GM11168 (cell line): ENCODE results near the gene CDC42EP1.
"Not testable (repeated sequence)": the region's sequence is repeated elsewhere in the genome, so short reads cannot be mapped to it uniquely, and the experiment has no call there.

Source experiments
- in situ Hi-C: fragments of 300-500 bp; cut with MboI; formaldehyde crosslinking; loops from one replicate; pipeline ENCODE4 v1.12.0; 2022; ENCODE audit warnings: low sequenced_read_pairs; ENCODE audit not compliant: unreplicated experiment

Gene CDC42EP1

DNA sequence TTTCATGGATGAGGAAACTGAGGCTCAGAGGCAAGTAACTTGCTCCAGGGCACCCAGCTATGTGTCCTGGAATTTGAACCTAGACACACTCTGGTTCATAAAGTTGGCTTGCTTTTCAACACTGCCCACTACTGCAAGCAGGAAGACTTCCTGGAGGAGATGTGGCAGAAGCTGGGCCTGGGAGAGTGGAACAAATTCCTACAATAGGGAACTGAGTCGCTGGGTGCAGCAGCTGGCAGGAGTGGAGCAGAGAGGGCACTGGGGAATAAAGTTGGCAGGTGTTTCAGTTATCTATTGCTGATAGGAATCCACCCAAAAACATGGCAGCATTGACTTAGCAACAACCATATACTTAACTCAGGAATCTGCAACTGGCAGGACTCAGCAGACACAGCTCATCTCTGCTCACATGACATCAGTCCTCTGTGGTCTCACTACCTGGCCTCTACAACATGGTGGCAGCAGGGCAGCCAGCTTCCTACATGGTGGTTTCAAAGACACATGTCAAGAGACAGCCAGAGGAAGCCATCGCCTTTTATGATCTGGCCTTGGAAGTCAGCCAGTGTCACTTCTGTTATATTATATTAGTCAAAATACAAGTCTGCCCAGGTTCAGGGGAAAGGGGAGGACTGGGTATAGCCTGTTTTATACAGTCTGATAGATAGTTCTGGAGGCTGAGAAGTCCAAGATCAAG, 30.5 kb upstream of the CDC42EP1 start:
- in situ Hi-C loops: no loop called here

DNA sequence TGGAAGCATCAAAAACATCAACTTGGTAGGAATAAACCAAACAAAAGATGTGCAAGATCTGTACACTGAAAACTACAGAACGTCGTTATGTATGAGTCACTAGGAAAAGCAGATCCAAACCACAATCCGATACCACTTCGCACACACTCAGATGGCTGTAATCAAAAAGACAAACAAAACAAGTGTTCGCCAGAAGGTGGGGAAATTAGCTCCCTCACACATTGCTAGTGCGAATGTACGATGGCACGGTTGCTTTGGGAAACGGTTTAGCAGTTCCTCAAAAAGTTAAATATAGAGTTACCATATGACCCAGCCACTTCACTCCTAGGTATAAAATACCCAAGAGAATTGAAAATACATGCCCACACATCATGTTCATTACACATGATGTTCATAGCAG, 26.3 kb upstream of the CDC42EP1 start:
- in situ Hi-C loops: no loop called here

DNA sequence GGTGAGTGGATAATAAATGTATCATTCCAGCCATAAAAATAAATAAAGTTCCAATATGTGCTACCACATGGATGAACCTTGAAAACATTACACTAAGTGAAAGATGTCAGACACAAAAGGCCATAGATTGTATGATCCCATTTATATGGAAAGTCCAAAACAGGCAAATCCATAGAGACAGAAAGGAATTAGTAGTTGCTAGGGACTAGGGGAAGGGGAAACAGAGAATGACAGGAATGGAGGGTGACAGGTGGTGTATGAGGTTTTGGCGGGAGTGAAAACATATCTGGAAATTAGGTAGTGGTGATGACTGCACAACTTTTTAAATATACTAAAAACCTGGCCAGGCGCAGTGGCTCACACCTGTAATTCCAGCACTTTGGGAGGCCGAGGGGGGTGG, 25.8 kb upstream of the CDC42EP1 start:
- in situ Hi-C loops: no loop called here

DNA sequence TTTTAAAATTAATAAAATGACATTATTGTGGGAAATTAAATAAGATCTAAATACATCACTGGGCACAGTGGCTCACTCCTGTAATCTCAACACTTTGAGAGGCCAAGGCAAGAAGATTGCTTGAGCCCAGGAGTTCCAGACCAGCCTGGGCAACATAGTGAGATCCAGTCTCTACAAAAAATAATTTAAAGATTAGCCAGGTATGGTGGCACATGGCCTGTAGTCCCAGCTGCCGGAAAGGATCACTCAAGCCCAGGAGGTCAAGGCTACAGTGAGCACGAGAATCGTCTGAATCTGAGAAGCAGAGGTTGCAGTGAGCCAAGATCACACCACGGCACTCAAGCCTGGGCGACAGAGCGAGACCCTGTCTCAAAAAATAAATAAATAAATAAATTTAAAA, 25.1 kb upstream of the CDC42EP1 start:
- in situ Hi-C loops: loop anchor here (5.0 kb wide), 1 partner anchor 37 kb away; no protein-coding TSS in a partner anchor

DNA sequence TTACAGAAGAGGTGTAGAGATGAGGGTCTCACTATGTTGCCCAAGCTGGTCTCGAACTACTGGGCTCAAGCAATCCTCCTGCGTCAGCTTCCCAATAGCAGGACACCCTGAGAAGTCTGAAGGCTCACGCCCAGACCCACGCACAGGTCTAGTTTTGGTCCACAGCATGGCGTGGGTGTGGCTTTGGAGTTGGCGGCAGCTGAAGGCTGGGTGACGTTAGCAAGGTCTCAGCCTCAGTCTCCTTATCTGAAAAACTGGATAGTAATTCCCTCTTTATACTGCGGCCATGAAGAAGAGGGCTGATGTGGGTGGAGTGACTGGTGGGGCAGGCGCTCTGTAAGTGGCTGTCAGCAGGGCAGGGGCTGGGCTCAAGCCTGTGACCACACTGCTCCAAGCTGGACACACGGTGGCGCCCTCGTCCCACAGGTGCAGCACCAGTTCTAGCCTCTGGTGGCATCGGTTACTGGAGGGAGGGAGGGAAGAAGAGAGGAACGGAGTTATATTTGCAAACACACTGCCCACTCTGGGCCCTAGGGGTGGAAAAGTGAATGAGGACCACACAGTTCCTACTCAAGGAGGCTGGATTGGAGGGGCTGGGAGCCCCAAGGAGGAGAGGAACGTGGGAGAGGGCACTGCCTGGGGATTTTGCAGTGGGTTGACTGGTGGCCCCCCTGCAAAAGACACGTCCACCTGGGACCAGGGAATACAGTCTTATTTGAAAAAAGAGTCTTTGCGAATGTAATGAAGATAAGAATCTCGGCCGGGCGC, 21.5 kb upstream of the CDC42EP1 start:
- in situ Hi-C loops: loop anchor here (5.0 kb wide), 1 partner anchor 34 kb away; no protein-coding TSS in a partner anchor

DNA sequence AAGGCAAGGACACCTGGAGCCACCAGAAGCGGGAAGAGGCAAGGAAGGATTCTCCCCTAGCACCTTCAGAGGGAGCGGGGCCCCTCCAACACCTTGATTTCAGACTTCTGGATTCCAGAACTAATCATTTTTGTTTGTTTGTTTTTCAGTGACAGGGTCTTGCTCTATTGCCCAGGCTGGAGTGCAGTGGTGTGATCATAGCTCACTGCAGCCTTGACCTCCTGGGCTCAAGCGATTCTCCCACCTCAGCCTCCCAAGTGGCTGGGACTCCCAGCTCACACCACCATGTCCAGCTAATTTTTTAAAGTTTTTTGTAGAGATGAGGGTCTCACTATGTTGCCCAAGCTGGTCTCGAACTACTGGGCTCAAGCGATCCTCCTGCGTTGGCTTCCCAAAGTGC, 20.5 kb upstream of the CDC42EP1 start:
- in situ Hi-C loops: loop anchor here (5.0 kb wide), 1 partner anchor 33 kb away; no protein-coding TSS in a partner anchor

DNA sequence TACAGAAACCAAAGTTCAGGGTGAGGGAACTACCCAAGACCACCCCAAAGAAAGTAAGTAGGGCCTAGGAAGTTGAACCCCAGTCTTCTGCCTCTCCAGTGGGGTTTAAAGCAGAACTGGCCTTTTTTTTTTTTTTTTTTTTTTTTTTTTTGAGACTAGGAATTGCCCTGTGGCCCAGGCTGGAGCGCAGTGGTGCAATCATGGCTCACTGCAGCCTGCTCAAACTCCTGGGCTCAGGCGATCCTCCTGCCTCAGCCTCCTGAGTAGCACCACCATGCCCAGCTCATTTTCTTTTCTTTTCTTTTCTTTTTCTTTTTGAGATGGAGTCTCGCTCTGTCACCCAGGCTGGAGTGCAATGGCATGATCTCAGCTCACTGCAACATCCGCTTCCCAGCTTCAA, 17.9 kb upstream of the CDC42EP1 start:
- in situ Hi-C loops: not testable (repeated sequence)

DNA sequence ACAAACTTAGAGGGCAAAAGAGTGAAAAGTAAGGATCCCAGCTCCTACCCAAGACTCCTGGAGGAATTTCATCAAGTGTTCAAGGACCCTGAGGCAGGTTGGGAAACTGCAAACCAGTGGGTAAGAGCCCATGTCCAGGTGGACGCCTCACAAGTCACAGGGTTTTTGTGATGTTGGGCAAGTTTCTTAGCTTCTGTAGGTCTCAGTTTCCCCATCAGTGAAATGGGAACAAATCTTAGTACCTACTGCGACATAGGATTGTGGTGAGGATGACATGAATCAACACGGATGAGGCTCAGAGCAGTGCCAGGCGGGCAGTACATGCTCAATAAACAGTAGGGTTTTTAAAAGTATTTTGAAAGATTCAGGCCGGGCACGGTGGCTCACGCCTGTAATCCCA, 17.3 kb upstream of the CDC42EP1 start:
- in situ Hi-C loops: no loop called here

DNA sequence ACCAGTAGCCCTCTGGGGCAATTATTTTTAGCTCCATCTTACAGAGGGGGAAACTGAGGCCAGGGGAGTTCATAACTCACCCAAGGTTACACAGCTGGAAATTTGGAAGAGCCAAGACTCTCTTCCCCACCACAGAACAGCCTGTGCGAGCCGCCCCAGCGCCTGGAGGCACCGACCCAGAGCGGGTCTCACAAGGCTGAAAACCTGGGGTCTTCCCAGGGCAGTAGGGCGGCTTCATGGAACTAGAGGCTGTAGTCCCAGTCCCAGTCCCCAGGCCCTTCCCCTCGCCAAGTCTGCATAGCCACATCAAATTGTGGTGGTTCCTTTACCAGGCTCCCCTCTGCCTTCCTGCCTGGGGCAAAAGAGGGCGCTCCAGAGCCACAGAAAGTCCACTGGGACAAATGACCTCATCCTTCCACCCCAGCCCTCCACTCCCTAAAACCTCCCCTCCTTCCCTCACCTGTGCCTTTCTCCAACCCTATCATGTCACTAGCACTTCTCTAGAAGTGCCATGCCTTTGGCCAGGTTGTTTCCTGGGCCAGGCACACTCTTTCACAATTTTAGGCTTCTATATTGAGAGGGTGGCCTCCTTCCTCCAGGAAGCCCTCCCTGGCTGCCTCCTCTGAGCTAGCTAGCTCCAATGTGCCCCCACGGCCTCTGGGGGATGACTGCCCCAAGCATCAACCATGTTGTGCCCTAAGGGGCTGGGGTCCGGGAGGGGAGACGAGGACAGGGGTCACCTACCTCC, 15.2 kb upstream of the CDC42EP1 start:
- in situ Hi-C loops: no loop called here

DNA sequence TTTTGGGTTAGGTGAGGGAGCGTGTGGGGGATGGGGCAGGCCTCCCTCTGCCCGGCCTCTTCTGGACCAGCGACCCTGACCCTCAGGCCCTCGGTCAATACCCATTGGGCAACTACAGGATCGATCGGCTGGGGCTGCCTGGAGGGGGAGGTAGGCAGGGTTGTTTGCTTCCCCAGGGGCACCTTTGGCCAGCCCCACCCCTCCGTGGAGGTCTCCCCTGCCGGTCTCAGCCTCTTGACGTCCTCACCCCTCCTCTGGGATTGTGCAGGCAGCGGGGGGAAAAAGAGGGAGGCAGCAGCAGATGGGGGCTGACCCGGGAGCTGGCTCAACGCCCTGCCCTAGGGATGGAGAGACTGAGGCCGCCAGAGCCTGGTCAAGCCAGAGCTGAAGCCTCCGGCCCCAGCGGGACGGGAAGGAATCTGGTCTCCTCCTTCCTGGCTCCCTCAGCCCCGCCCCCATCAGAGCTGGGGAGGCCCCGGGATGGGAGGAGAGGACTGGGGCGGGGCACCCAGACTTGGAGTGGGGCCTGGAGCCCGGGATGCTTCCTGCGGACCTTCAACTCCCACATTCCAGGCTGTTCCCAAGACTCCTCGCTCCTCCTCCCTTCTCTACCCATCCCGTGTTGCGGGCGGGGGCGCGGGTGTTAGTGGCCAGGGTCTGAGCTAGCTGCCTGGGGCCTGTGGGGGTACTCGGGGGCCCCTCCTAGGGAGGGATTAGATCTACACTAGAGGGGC, 14.4 kb upstream of the CDC42EP1 start:
- in situ Hi-C loops: no loop called here

DNA sequence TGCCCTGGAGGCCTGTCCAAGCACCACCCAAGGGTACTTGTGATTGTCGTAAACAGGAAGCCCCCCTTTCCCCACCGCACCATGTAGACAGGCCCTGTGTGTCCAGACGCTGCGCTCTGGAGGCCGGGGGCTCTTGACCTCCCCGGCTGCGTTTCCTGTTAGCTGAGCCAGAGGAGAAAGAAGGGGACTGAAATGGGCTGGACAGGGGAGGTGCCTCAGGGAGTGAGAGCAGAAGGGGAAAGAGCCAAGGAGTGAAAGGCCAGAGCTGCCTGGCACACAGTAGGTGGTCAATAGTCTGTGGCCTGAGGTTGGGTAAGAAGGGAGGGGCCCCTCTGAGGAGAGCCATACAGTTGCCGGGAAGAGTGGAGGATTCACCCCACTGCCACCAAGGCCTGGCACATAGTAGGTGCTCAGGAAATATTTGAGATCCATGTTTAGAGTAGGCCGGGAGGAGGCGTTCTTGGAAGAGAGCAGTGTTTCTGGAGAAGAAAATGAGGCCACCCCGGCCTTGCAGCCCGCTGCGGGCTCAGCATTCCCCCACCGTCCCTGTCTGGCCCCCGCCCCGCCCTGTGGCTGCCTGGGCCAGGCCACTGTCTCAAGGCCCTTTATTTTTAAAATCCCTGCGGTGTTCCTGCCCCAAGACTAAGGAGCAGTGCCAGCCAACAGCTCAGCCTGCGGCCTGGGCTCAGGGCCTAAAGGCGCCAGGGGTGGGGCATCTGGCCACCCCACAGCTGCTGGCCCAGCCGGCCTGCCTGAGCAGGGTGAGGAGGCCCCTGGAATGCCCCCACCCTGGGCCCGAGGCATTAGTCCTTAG, 13.6 kb upstream of the CDC42EP1 start:
- in situ Hi-C loops: no loop called here

DNA sequence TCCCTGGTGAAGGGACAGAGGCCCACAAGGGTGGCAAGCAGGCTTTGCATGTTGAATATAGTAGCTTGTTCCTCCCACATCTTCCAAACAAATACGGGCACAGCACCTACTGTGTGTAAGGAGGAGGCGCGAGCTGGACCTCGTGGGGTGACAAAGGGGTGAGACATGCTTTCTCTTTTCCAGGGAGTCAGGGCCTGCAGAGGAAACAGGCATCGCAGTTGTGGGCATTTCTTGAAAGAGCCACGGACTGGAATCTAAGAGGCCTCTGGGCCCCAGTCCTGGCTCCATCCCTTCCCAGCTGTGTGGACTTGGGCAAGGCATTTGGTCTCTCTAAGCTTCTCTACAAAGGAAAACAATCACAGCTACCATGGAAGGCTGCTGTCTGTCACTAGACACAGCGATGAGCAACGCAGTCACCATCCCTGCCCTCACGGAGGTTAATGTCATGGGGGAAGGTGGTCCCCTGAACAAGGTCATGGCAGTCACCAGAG, 13.0 kb upstream of the CDC42EP1 start:
- in situ Hi-C loops: no loop called here

DNA sequence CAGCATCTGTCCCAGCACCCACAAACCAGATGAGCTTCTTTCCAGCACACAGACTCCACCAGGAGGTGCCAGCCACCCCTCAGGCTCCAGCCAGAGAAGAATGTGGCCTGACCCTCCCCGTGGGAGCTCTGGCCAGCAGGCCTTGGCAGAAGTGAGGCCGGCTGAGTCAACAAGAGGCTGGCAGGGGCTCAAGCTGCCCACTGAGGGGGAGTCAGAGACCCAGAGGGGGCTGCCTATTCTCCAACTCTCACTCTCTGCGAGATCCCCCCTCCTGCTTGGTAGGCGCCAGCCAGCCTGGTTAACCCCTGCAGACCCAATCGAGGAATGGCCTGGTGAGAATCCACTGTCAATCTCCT, 10.6 kb upstream of the CDC42EP1 start:
- in situ Hi-C loops: no loop called here

DNA sequence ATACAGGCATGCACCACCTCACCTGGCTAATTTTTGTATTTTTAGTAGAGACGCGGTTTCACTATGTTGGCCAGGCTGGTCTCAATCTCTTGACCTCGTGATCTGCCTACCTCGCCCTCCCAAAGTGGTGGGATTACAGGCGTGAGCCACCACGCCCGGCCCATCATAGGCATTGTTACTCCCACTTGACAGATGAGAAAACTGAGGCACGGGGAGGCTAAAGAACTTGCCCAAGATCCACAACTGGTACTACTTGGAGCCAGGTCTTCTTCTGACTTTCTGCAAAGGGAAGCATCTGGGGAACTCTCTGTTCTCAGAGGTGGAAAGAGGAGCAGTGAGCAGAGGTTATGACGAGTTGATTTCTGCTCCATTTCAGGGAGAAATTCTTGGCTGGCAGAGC, 9.4 kb upstream of the CDC42EP1 start:
- in situ Hi-C loops: not testable (repeated sequence)

DNA sequence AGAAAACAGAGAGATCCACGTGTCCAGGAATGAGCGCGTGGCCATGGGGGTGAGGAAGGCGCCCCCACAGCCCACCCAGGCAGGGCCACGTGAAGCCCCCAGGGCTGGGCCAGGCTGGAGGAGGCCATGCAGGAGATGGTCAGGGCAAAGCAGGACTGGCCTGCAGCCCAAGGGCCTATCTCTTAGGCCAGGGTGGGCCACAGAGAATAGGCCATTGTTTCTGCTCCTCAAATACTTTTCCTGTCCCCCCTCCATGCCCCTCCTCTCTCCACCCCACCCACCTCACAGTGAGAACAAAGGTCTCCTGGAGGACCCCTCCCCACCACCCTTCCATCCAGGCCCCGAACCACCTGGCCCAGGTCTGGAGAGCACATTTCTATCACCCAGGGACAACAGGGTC, 8.3 kb upstream of the CDC42EP1 start:
- in situ Hi-C loops: no loop called here

DNA sequence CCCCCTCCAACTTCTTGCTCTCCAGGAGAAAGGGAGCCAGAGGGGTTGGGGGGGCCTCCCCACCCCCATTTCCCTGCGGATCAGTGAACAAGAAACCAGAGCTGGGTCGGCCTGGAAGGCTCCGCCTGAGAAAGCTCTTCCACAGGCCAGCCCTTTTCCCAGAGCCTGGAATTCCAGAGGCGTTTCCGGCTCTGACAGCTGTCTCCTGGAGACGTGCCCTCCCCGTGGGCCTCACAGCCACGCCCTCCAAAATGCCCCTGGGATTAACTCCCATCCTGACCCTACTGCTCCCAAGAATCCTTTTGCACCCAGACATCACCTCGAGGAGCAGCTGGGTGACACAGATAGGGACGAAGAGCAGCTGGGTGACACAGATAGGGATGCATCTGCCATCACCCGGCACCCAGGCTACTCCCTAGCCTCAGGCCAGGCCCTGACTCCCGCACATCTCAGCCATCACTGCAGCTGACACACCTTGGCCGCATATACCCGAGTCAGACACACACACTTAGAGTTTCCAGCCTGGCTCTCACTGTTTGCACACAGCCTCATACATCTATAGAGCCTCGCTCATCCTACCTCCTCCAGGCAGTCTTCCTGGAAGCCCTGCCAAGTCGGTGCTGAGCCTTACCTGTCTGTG, 7.6 kb upstream of the CDC42EP1 start:
- in situ Hi-C loops: no loop called here

DNA sequence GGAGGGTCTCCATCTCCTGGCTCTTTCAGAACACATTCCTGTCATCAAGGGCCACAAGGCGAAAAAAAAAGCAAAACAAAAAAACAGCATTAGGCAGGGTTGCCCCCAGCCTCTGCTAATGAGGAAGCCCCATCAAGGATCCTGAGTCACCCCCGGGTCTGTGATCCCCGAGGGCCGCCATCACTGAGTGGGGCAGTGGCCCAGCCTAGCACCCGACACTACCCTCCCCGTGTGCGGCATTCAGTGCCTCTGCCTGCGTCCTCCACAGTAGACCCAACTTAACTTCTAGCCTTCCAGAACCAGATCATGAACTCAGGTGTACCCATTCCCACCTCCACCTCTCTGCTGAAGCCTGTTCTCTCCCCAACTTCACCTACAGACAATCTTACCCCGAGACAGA, 6.6 kb upstream of the CDC42EP1 start:
- in situ Hi-C loops: no loop called here

DNA sequence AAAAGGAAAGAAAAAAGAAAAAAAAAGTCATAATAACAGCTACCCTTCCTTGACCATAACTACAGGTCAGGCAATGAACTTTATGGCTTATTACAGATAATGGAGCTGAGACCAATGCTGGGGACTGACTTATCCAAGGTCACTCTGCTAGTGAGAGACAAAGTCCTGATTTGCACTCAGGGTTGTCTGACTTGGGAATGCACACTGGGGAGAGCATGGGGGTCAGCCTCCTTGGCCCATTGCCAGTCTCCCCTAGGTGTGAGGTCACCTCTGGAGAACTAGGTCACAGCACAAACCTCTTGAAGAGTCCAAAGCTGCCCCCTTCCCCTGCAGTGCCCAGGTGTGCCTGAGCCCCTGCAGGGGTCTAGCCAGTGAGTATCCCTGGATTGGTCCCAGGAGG, 5.3 kb upstream of the CDC42EP1 start:
- in situ Hi-C loops: no loop called here

DNA sequence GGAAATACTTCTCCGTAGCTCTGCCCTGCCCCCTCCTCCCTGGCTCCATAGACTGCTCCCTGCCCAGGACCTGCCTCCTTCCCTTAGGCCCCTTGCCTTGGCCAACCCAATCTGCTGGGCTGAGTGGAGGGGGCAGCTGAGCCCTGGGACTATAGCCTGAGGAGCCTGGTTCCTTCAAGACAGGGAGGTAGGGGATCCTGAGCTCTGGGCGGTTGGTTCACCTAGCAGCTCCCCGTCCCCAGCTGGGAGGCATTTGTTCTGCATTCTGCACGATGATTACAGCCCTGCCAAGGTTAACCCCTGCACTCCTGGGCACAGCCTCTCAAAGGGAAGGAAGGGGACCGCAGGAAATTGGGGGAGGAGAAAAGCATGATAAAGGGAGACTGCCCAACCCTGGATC, 3.6 kb upstream of the CDC42EP1 start:
- in situ Hi-C loops: no loop called here
